Neural progenitor cell (in vitro differentiated cells): ENCODE data around the gene KIF22. TPM values are rescaled to one million over a fixed set of nuclear protein-coding genes. Genes with fewer than 3 reads are reported as not detected.
"Not testable (repeated sequence)": the region's sequence is repeated elsewhere in the genome, so short reads cannot be mapped to it uniquely, and the experiment has no call there.

Source experiments
- DNase-seq: peaks from one replicate; pipeline ENCODE4 v3.0.0-alpha.2; 2016; ENCODE audit warnings: low spot score
- H2AFZ ChIP-seq: fragments of 200-600 bp; sonication (generic); replicated peaks from 2 replicates; pipeline ENCODE4 v1.6.1; 2016; ENCODE audit warnings: antibody characterized with exemption
- H3F3A ChIP-seq: fragments of 200-600 bp; sonication (generic); 2 replicates; pipeline ENCODE4 v1.6.1; 2016; ENCODE audit warnings: antibody characterized with exemption, low read depth
- H3K27ac ChIP-seq: fragments of 200-600 bp; sonication (generic); 2 replicates; pipeline ENCODE4 v1.5.1; 2016; ENCODE audit warnings: mild to moderate bottlenecking
- H3K27me3 ChIP-seq: fragments of 200-600 bp; sonication (generic); 2 replicates; pipeline ENCODE4 v1.6.1; 2016; ENCODE audit warnings: mild to moderate bottlenecking, moderate library complexity
- H3K36me3 ChIP-seq: fragments of 200-600 bp; sonication (generic); 2 replicates; pipeline ENCODE4 v1.5.1; 2016
- H3K4me1 ChIP-seq: fragments of 200-600 bp; sonication (generic); 2 replicates; pipeline ENCODE4 v1.6.1; 2016; ENCODE audit warnings: mixed run types
- H3K4me2 ChIP-seq: fragments of 200-600 bp; sonication (generic); 2 replicates; pipeline ENCODE4 v1.6.1; 2016
- H3K4me3 ChIP-seq: fragments of 200-600 bp; sonication (generic); 2 replicates; pipeline ENCODE4 v1.5.1; 2016
- H3K79me2 ChIP-seq: fragments of 200-600 bp; sonication (generic); 2 replicates; pipeline ENCODE4 v1.6.1; 2016; ENCODE audit warnings: low read depth
- H3K9ac ChIP-seq: fragments of 200-600 bp; sonication (generic); 2 replicates; pipeline ENCODE4 v1.6.1; 2016
- H3K9me3 ChIP-seq: fragments of 200-600 bp; sonication (generic); 2 replicates; pipeline ENCODE4 v1.5.1; 2016; ENCODE audit warnings: low read depth
- H4K20me1 ChIP-seq: fragments of 200-600 bp; sonication (generic); 2 replicates; pipeline ENCODE4 v1.6.1; 2016; ENCODE audit warnings: low read depth
- H3K27ac Mint-ChIP-seq: 3 replicates; pipeline ENCODE4 v1.8.0; 2021; ENCODE audit warnings: mixed read lengths
- H3K27me3 Mint-ChIP-seq: 2 replicates; pipeline ENCODE4 v1.8.0; 2022; ENCODE audit warnings: low read depth, mild to moderate bottlenecking, inconsistent platforms, moderate library complexity, mixed read lengths; ENCODE audit not compliant: insufficient read depth
- H3K36me3 Mint-ChIP-seq: 3 replicates; pipeline ENCODE4 v1.8.0; 2021; ENCODE audit warnings: mixed read lengths
- H3K4me1 Mint-ChIP-seq: 3 replicates; pipeline ENCODE4 v1.8.0; 2021; ENCODE audit warnings: mixed read lengths
- H3K4me3 Mint-ChIP-seq: 3 replicates; pipeline ENCODE4 v1.8.0; 2021; ENCODE audit warnings: mild to moderate bottlenecking, moderate library complexity, mixed read lengths
- H3K9me3 Mint-ChIP-seq: 3 replicates; pipeline ENCODE4 v1.8.0; 2020; ENCODE audit warnings: mixed read lengths
- EZH2 ChIP-seq: fragments of 200-600 bp; sonication (generic); IDR thresholded peaks from 2 replicates; pipeline ENCODE4 v1.6.1; 2017; ENCODE audit warnings: antibody characterized with exemption, mild to moderate bottlenecking, moderate library complexity
- EZH2phosphoT487 ChIP-seq: fragments of 200-600 bp; sonication (generic); IDR thresholded peaks from 2 replicates; pipeline ENCODE4 v1.6.1; 2017; ENCODE audit warnings: antibody characterized with exemption
- total RNA-seq: library from RNA; depleted of rRNA; stranded (reverse); fragments of >200 nt; gene quantifications from 2 replicates; pipeline ENCODE4 v1.2.3, GENCODE V29; 2015; ENCODE audit warnings: low replicate concordance
- TF ChIP-seq, protein P1 (sequence below): fragments of 200-600 bp; sonication (generic); IDR thresholded peaks from 2 replicates; pipeline ENCODE4 v1.5.1; 2017; ENCODE audit warnings: antibody characterized with exemption, mild to moderate bottlenecking

KIF22 gene
- total RNA-seq, 1 donor from 2014 or later, result 173 TPM

DNA sequence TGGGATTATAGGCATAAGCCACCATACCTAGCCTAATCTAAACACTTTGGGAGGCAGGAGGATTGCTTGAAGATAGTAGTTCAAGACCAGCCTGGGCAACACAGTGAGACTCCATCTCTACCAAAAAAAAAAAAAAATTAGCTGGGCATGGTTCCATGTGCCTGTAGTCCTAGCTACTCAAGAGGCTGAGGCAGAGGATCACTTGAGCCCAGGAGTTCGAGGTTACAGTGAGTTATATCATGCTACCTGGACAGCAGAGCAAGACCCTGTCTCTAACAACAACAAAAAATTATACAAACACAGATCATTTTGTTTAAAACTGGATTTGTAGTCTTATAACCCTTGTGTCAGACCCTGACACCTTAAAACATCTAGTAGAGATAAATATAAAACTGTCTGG is 37.0 kb upstream of the KIF22 start:
- Histone ChIP-seq H3K36me3 (no peaks in the 10 kb centered on the region), H3K79me2 (no peaks in the 10 kb centered on the region), H3F3A (no peaks in the 10 kb centered on the region), H3K9ac (no peak overlapping the region), H3K9me3 (no peaks in the 10 kb centered on the region), H3K4me3 (no peak overlapping the region), H4K20me1 (no peaks in the 10 kb centered on the region), H3K4me2 (no peak overlapping the region), H3K27me3 (no peaks in the 10 kb centered on the region), H3K27ac (no peak overlapping the region), H2AFZ (no peak overlapping the region), H3K4me1 (no peaks in the 10 kb centered on the region)
- Mint-ChIP-seq H3K4me1 (peaks cover 9% of the 10 kb centered on the region), H3K27me3 (peaks cover 2% of the 10 kb centered on the region), H3K9me3 (no peaks in the 10 kb centered on the region), H3K4me3 (no peak overlapping the region), H3K27ac (no peak overlapping the region), H3K36me3 (no peaks in the 10 kb centered on the region)
- DNase-seq, result no peak
- TF ChIP-seq EZH2phosphoT487, result no peak
- TF ChIP-seq, protein P1, sequence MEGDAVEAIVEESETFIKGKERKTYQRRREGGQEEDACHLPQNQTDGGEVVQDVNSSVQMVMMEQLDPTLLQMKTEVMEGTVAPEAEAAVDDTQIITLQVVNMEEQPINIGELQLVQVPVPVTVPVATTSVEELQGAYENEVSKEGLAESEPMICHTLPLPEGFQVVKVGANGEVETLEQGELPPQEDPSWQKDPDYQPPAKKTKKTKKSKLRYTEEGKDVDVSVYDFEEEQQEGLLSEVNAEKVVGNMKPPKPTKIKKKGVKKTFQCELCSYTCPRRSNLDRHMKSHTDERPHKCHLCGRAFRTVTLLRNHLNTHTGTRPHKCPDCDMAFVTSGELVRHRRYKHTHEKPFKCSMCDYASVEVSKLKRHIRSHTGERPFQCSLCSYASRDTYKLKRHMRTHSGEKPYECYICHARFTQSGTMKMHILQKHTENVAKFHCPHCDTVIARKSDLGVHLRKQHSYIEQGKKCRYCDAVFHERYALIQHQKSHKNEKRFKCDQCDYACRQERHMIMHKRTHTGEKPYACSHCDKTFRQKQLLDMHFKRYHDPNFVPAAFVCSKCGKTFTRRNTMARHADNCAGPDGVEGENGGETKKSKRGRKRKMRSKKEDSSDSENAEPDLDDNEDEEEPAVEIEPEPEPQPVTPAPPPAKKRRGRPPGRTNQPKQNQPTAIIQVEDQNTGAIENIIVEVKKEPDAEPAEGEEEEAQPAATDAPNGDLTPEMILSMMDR, result no peak
- TF ChIP-seq EZH2, result no peak

- Histone ChIP-seq H3K36me3 (no peaks in the 10 kb centered on the region), H3K4me1 (no peaks in the 10 kb centered on the region), H2AFZ (no peak overlapping the region), H3K4me2 (no peak overlapping the region), H4K20me1 (no peaks in the 10 kb centered on the region), H3K27me3 (no peaks in the 10 kb centered on the region), H3K4me3 (no peak overlapping the region), H3K9me3 (no peaks in the 10 kb centered on the region), H3K79me2 (no peaks in the 10 kb centered on the region), H3K9ac (no peak overlapping the region), H3F3A (no peaks in the 10 kb centered on the region), H3K27ac (no peak overlapping the region)
- Mint-ChIP-seq H3K4me3 (no peak overlapping the region), H3K4me1 (peaks cover 9% of the 10 kb centered on the region), H3K9me3 (no peaks in the 10 kb centered on the region), H3K27me3 (peaks cover 2% of the 10 kb centered on the region), H3K27ac (peak overlapping the region; percentile 25), H3K36me3 (no peaks in the 10 kb centered on the region)
- TF ChIP-seq, protein P1, result no peak
- TF ChIP-seq EZH2, result no peak
- no peak for TF ChIP-seq EZH2phosphoT487
- no peak for DNase-seq
Observed at GRCh38 chr16:29756654-29757053, 33.9 kb upstream of the KIF22 start.

- not testable (repeated sequence) for H2AFZ ChIP-seq, H3K27ac ChIP-seq, H3K9me3 ChIP-seq, H3K4me3 Mint-ChIP-seq, H3K4me3 ChIP-seq, H3K9me3 Mint-ChIP-seq, H3K79me2 ChIP-seq, H4K20me1 ChIP-seq, DNase-seq, H3K27me3 ChIP-seq, H3K4me2 ChIP-seq, H3K9ac ChIP-seq, H3K27me3 Mint-ChIP-seq, H3K36me3 ChIP-seq, H3K36me3 Mint-ChIP-seq, H3K4me1 ChIP-seq, H3F3A ChIP-seq
- peak overlapping the region; percentile 25 for H3K27ac Mint-ChIP-seq
- peaks cover 11% of the 10 kb centered on the region for H3K4me1 Mint-ChIP-seq
Observed at GRCh38 chr16:29757086-29757485, 33.5 kb upstream of the KIF22 start.

- H3K27ac Mint-ChIP-seq, result peak overlapping the region; percentile 2
- H3K4me1 Mint-ChIP-seq, result peaks cover 11% of the 10 kb centered on the region
- no peak overlapping the region for H3K27ac ChIP-seq
Observed at GRCh38 chr16:29757950-29758466, 32.5 kb upstream of the KIF22 start.

More at GRCh38 chr16:29757950-29758466, 32.5 kb upstream of the KIF22 start:
- H3F3A ChIP-seq, result no peaks in the 10 kb centered on the region
- H3K4me3 ChIP-seq, result no peak overlapping the region
- Mint-ChIP-seq H3K27me3 (peaks cover 2% of the 10 kb centered on the region), H3K9me3 (no peaks in the 10 kb centered on the region), H3K36me3 (no peaks in the 10 kb centered on the region), H3K4me3 (no peak overlapping the region)
- no peaks in the 10 kb centered on the region for H3K9me3 ChIP-seq
- DNase-seq, result no peak
- H4K20me1 ChIP-seq, result no peaks in the 10 kb centered on the region
- H3K4me1 ChIP-seq, result no peaks in the 10 kb centered on the region
- no peaks in the 10 kb centered on the region for H3K79me2 ChIP-seq
- H3K27me3 ChIP-seq, result no peaks in the 10 kb centered on the region
- H3K4me2 ChIP-seq, result no peak overlapping the region
- no peaks in the 10 kb centered on the region for H3K36me3 ChIP-seq
- TF ChIP-seq EZH2 (no peak), EZH2phosphoT487 (no peak)
- TF ChIP-seq, protein P1, result no peak
- peak overlapping the region; percentile 66 for H2AFZ ChIP-seq
- H3K9ac ChIP-seq, result no peak overlapping the region
